Ovary (tissue), 9 donors: ENCODE measurements around the gene GART. TPM values are rescaled to one million over a fixed set of nuclear protein-coding genes. Genes with fewer than 3 reads are reported as not detected.

Source experiments
- DNase-seq, 5 donors: peaks; one replicate each; pipeline ENCODE4 v3.0.0-alpha.2; 2019 to 2020
- H3K27ac ChIP-seq, 2 donors: fragments of 200-600 bp; one replicate each; pipeline versions ENCODE4 v1.5.1 to v1.8.0; 2019 to 2022
- H3K27me3 ChIP-seq: fragments of 200-600 bp; one replicate; pipeline ENCODE4 v1.8.0; 2022
- H3K36me3 ChIP-seq: fragments of 200-600 bp; sonication (generic); one replicate; pipeline ENCODE4 v1.5.1; 2019
- H3K4me1 ChIP-seq: one replicate; pipeline ENCODE4 v1.8.1; 2013; ENCODE audit warnings: mild to moderate bottlenecking, moderate library complexity; ENCODE audit not compliant: insufficient read depth
- H3K4me3 ChIP-seq: fragments of 200-600 bp; sonication (generic); one replicate; pipeline ENCODE4 v1.5.1; 2017
- H3K9me3 ChIP-seq, 2 donors: fragments of 200-600 bp in 1 of 2; sonication (generic) in 1 of 2; one replicate each; pipeline versions ENCODE4 v1.5.1 to v1.8.1; 2013 to 2019; ENCODE audit warnings: mild to moderate bottlenecking in 1 of 2, moderate library complexity in 1 of 2
- EP300 ChIP-seq: sonication (generic); formaldehyde crosslinking; IDR thresholded peaks from one replicate; pipeline ENCODE4 v1.6.1; 2017; ENCODE audit warnings: antibody characterized with exemption
- POLR2A ChIP-seq: fragments of 450-650 bp; IDR thresholded peaks from one replicate; pipeline ENCODE4 v1.6.1; 2017; ENCODE audit warnings: antibody characterized with exemption, mild to moderate bottlenecking, moderate library complexity
- WGBS, 3 donors: extraction: QIAGEN DNeasy Blood & Tissue Kit in 1 of 3; methylation state at CpG; one replicate each; pipeline versions ENCODE4 v1.1.5 to v1.1.7; 2013 to 2017; 5-methylcytosine and 5-hydroxymethylcytosine counted together
- intact Hi-C, 4 donors: fragments of 100-400 bp; cut with DNase I; formaldehyde crosslinking; loops; one replicate each; pipeline versions ENCODE4 v1.11.0 to v1.15.1; 2022 to 2023
- polyA plus RNA-seq, 2 donors: library from polyadenylated mRNA; stranded (reverse); fragments of 200-250 nt in 1 of 2; fragments of 350-450 nt in 1 of 2; fragmentation: Illumina TruSeq in 1 of 2; extraction: RNeasy Lipid Tissue Mini Kit (QIAGEN cat#74804) in 1 of 2; gene quantifications; one replicate each; pipeline ENCODE4 v1.2.3, GENCODE V29; 2013 to 2014
- total RNA-seq, 7 donors: library from RNA; depleted of rRNA in 2 of 7; stranded (reverse); fragments of >200 nt in 2 of 7; fragmentation: NEBNext Ultra II Directional in 3 of 7; extraction: Animal tissue kit (Norgen Biotek cat#: 25700) in 3 of 7; gene quantifications; one replicate each; pipeline versions ENCODE4 v1.1.0 to v1.2.4, GENCODE V29; 2016 to 2023
- TF ChIP-seq, protein P1 (sequence below), 3 donors: fragments of 450-650 bp in 2 of 3; fragments of 200-600 bp in 1 of 3; IDR thresholded peaks; one replicate each; pipeline versions ENCODE4 v1.5.1 to v1.8.0; 2016 to 2022; ENCODE audit warnings: antibody characterized with exemption in 3 of 3, mild to moderate bottlenecking in 1 of 3
- donor health status: DM: no; HTN: no; CAD: no; lungs with moderate emphysema.
- donor health status: DM: no; HTN: no; CAD: no.
- donor health status: Bipolar disorder and iron deficiency.
- donor health status: DM: yes; HTN: yes; CAD: no.
- donor health status: DM: no; HTN: no; CAD: no.
- donor health status: DM: yes; HTN: yes; CAD: no.

The GART gene
- total and polyA plus RNA-seq, 9 donors, result 17.5 to 84.4 (median 51.9) TPM

DNA sequence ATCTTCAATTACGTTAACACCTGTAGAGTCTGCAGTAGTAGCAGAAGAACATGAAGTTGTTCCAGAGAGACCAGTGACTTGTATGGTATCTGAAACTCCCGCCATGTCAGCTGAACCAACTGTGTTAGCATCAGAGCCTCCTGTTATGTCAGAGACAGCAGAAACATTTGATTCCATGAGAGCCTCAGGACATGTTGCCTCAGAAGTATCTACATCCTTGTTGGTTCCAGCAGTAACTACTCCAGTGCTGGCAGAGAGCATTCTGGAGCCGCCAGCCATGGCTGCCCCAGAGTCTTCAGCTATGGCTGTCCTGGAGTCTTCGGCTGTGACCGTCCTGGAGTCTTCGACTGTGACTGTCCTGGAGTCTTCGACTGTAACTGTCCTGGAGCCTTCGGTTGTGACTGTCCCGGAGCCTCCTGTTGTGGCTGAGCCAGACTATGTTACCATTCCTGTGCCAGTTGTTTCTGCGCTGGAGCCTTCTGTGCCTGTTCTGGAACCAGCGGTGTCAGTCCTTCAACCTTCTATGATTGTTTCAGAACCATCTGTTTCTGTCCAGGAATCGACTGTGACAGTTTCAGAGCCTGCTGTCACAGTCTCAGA is 11.2 kb upstream of the GART start:
- TF ChIP-seq, protein P1, sequence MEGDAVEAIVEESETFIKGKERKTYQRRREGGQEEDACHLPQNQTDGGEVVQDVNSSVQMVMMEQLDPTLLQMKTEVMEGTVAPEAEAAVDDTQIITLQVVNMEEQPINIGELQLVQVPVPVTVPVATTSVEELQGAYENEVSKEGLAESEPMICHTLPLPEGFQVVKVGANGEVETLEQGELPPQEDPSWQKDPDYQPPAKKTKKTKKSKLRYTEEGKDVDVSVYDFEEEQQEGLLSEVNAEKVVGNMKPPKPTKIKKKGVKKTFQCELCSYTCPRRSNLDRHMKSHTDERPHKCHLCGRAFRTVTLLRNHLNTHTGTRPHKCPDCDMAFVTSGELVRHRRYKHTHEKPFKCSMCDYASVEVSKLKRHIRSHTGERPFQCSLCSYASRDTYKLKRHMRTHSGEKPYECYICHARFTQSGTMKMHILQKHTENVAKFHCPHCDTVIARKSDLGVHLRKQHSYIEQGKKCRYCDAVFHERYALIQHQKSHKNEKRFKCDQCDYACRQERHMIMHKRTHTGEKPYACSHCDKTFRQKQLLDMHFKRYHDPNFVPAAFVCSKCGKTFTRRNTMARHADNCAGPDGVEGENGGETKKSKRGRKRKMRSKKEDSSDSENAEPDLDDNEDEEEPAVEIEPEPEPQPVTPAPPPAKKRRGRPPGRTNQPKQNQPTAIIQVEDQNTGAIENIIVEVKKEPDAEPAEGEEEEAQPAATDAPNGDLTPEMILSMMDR (IDR thresholded peaks at IDR 0.05), result no peak
- TF ChIP-seq POLR2A (no peak), EP300 (no peak)
- intact Hi-C loops, result no loop called here
- WGBS, 3 donors, result 94 to 98% (median 98%) methylated on average over 12 of the region's 12 CpGs
- Histone ChIP-seq H3K27ac (no peak overlapping the region), H3K27me3 (no peaks in the 10 kb centered on the region), H3K9me3 (no peaks in the 10 kb centered on the region), H3K4me3 (no peak overlapping the region), H3K4me1 (no peaks in the 10 kb centered on the region), H3K36me3 (peaks cover 12% of the 10 kb centered on the region)
- DNase-seq, result no peak

DNA sequence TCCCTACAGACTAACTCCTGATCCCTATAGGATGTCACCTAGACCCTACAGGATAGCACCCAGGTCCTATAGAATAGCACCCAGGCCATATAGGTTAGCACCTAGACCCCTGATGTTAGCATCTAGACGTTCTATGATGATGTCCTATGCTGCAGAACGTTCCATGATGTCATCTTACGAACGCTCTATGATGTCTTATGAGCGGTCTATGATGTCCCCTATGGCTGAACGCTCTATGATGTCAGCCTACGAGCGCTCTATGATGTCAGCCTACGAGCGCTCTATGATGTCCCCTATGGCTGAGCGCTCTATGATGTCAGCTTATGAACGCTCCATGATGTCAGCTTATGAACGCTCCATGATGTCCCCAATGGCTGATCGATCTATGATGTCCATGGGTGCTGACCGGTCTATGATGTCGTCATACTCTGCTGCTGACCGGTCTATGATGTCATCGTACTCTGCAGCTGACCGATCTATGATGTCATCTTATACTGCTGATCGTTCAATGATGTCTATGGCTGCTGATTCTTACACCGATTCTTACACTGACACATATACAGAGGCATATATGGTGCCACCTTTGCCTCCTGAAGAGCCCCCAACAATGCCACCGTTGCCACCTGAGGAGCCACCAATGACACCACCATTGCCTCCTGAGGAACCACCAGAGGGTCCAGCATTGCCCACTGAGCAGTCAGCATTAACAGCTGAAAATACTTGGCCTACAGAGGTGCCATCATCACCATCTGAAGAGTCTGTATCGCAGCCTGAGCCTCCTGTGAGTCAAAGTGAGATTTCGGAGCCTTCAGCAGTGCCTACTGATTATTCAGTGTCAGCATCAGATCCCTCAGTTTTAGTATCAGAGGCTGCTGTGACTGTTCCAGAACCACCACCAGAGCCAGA is 10.4 kb upstream of the GART start:
- Histone ChIP-seq H3K27me3 (no peaks in the 10 kb centered on the region), H3K4me1 (no peaks in the 10 kb centered on the region), H3K9me3 (no peaks in the 10 kb centered on the region), H3K36me3 (peaks cover 12% of the 10 kb centered on the region), H3K27ac (no peak overlapping the region), H3K4me3 (no peak overlapping the region)
- 97 to 98% (median 97%) methylated on average over 24 of the region's 24 CpGs for WGBS, 3 donors
- intact Hi-C loops, result no loop called here
- TF ChIP-seq EP300 (no peak), POLR2A (no peak)
- TF ChIP-seq, protein P1 (IDR thresholded peaks at IDR 0.05), result no peak
- no peak for DNase-seq

DNA sequence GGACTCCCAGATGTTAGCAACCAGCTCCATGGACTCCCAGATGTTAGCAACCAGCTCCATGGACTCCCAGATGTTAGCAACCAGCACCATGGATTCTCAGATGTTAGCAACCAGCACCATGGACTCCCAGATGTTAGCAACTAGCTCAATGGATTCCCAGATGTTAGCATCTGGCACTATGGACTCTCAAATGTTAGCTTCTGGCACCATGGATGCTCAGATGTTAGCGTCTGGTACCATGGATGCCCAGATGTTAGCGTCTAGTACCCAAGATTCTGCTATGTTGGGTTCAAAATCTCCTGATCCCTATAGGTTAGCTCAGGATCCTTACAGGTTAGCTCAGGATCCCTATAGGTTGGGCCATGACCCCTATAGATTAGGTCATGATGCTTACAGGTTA is 9.7 kb upstream of the GART start:
- H3K4me1 ChIP-seq, result no peaks in the 10 kb centered on the region
- no peak for DNase-seq
- peaks cover 12% of the 10 kb centered on the region for H3K36me3 ChIP-seq
- no peak overlapping the region for H3K4me3 ChIP-seq
- WGBS, 3 donors, result 96 to 100% (median 100%) methylated on average over 2 of the region's 2 CpGs
- no peak overlapping the region for H3K27ac ChIP-seq
- H3K27me3 ChIP-seq, result no peaks in the 10 kb centered on the region
- intact Hi-C loops, result no loop called here
- no peaks in the 10 kb centered on the region for H3K9me3 ChIP-seq
- TF ChIP-seq EP300 (no peak), POLR2A (no peak)
- TF ChIP-seq, protein P1 (IDR thresholded peaks at IDR 0.05), result no peak

DNA sequence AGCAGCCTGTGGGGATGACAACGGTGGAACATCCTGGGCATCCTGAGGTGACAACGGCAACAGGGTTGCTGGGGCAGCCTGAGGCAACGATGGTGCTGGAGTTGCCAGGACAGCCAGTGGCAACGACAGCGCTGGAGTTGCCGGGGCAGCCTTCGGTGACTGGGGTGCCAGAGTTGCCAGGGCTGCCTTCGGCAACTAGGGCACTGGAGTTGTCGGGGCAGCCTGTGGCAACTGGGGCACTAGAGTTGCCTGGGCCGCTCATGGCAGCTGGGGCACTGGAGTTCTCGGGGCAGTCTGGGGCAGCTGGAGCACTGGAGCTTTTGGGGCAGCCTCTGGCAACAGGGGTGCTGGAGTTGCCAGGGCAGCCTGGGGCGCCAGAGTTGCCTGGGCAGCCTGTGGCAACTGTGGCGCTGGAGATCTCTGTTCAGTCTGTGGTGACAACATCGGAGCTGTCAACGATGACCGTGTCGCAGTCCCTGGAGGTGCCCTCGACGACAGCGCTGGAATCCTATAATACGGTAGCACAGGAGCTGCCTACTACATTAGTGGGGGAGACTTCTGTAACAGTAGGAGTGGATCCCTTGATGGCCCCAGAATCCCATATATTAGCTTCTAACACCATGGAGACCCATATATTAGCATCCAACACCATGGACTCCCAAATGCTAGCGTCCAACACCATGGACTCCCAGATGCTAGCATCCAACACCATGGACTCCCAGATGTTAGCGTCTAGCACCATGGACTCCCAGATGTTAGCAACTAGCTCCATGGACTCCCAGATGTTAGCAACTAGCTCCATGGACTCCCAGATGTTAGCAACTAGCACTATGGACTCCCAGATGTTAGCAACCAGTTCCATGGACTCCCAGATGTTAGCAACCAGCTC is 9.1 kb upstream of the GART start:
- TF ChIP-seq POLR2A, result no peak
- TF ChIP-seq EP300, result no peak
- TF ChIP-seq, protein P1 (IDR thresholded peaks at IDR 0.05), result no peak
- no peaks in the 10 kb centered on the region for H3K9me3 ChIP-seq
- intact Hi-C loops, result no loop called here
- H3K27me3 ChIP-seq, result no peaks in the 10 kb centered on the region
- DNase-seq, result no peak
- H3K4me1 ChIP-seq, result no peaks in the 10 kb centered on the region
- peaks cover 12% of the 10 kb centered on the region for H3K36me3 ChIP-seq
- H3K4me3 ChIP-seq, result no peak overlapping the region
- WGBS, 3 donors, result 94 to 97% (median 96%) methylated on average over 23 of the region's 23 CpGs
- H3K27ac ChIP-seq, result no peak overlapping the region
